CD4-positive, alpha-beta T cell (primary cell): ENCODE data around the gene RGS17. TPM values are rescaled to one million over a fixed set of nuclear protein-coding genes. Genes with fewer than 3 reads are reported as not detected.

Source experiments
- ATAC-seq: fragments of 200-7000 bp; cut with Tn5 transposase; one replicate; pipeline ENCODE4 v1.10.0; 2022; ENCODE audit warnings: mild to moderate bottlenecking; ENCODE audit not compliant: poor library complexity
- CTCF ChIA-PET: fragments of 350-600 bp; sonication (Branson Sonifier 250); formaldehyde crosslinking; loops from one replicate; lab custom pipeline; 2021; ENCODE audit warnings: antibody characterized with exemption, inconsistent platforms; lab: Charles Lee
- POLR2A ChIA-PET: fragments of 350-600 bp; sonication (Branson Sonifier 250); formaldehyde crosslinking; loops from one replicate; lab custom pipeline; 2021; ENCODE audit warnings: antibody characterized with exemption, inconsistent platforms; lab: Charles Lee
- DNase-seq, 14 experiments: peaks; one replicate each; pipeline ENCODE4 v3.0.0-alpha.2; 2013 to 2020; ENCODE audit warnings: mixed read lengths in 2 of 14
- H3K27ac ChIP-seq, 2 donors: one replicate each; pipeline versions ENCODE4 v1.5.1 to v1.7.0; 2013; ENCODE audit warnings: low read length in 2 of 2, low read depth in 1 of 2, mild to moderate bottlenecking in 1 of 2
- H3K27me3 ChIP-seq, 2 experiments: 1 replicate in 1 of 2; 2 replicates in 1 of 2; pipeline versions ENCODE4 v1.6.1 to v1.7.0; 2013; ENCODE audit warnings: low read length in 2 of 2, control low read depth in 1 of 2, mild to moderate bottlenecking in 1 of 2, moderate library complexity in 1 of 2; ENCODE audit not compliant: insufficient read depth in 2 of 2, control insufficient read depth in 1 of 2
- H3K36me3 ChIP-seq: one replicate; pipeline ENCODE4 v1.6.1; 2013; ENCODE audit warnings: low read length, control low read depth; ENCODE audit not compliant: insufficient read depth
- H3K4me1 ChIP-seq: one replicate; pipeline ENCODE4 v1.6.1; 2013; ENCODE audit warnings: low read length, control low read depth; ENCODE audit not compliant: insufficient read depth
- H3K4me3 ChIP-seq: one replicate; pipeline ENCODE4 v1.5.1; 2013; ENCODE audit warnings: mild to moderate bottlenecking, low read length, moderate library complexity
- H3K9me3 ChIP-seq, 2 experiments: 1 replicate in 1 of 2; 2 replicates in 1 of 2; pipeline versions ENCODE4 v1.6.1 to v1.7.0; 2013; ENCODE audit warnings: low read length in 2 of 2, mild to moderate bottlenecking in 2 of 2, control low read depth in 1 of 2, moderate library complexity in 1 of 2; ENCODE audit not compliant: control insufficient read depth in 1 of 2, insufficient read depth in 1 of 2
- H3K27ac Mint-ChIP-seq: one replicate; pipeline ENCODE4 v1.8.0; 2020; ENCODE audit warnings: mixed read lengths
- H3K27me3 Mint-ChIP-seq: one replicate; pipeline ENCODE4 v1.8.0; 2021; ENCODE audit warnings: mixed read lengths
- H3K36me3 Mint-ChIP-seq: one replicate; pipeline ENCODE4 v1.8.0; 2021; ENCODE audit warnings: low read depth, mixed read lengths
- H3K4me1 Mint-ChIP-seq: one replicate; pipeline ENCODE4 v1.8.0; 2021; ENCODE audit warnings: low read depth, mixed read lengths
- H3K4me3 Mint-ChIP-seq: one replicate; pipeline ENCODE4 v1.8.0; 2020; ENCODE audit warnings: mild to moderate bottlenecking, mixed read lengths
- H3K9me3 Mint-ChIP-seq: one replicate; pipeline ENCODE4 v1.8.0; 2020; ENCODE audit warnings: mixed read lengths
- intact Hi-C, 2 experiments: fragments of 100-400 bp; cut with DNase I in 1 of 2; cut with micrococcal nuclease in 1 of 2; formaldehyde crosslinking; loops; one replicate each; pipeline versions ENCODE4 v1.15.1 to v1.9.0; 2023 to 2025; cut with DNase I, micrococcal nuclease
- total RNA-seq, 174 experiments: library from RNA in 2 of 174; stranded (reverse) in 2 of 174; gene quantifications; one replicate each; pipeline ENCODE4 v1.2.3 and lab custom pipeline; 2021 to 2026
- TF ChIP-seq, protein P1 (sequence below): fragments of 200-600 bp; IDR thresholded peaks from one replicate; pipeline ENCODE4 v1.8.0; 2022; ENCODE audit warnings: antibody characterized with exemption, mild to moderate bottlenecking

The RGS17 gene
- total RNA-seq, 2 experiments from 2014 or later, result not detected

DNA sequence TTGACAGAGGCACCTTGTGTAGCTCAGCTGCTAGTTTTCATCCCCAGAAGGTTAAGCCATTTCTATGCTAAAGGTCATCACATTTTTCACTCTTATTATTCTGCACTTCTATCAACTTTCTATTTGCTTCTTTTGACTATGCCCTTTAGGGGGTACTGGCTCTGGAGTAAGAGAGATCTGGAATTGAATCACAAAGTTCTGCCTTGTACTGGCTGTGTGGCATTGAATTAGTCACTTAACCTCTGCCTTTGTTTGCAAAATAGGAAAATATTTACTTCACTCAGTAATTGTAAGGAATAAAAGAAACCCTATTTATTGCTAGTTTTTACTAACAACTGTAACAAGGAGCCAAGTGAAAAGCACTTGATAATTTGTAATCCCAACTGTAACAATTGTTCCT lies 71.8 kb downstream of the RGS17 start:
- no peak for ATAC-seq
- H3K27ac Mint-ChIP-seq, result no peak overlapping the region
- H3K9me3 ChIP-seq, result peaks cover 0 to 6% of the 10 kb centered on the region in 2 experiments
- intact Hi-C loops, result no loop called here
- no peak overlapping the region for H3K4me3 ChIP-seq
- no peaks in the 10 kb centered on the region for H3K4me1 ChIP-seq
- no peaks in the 10 kb centered on the region for H3K4me1 Mint-ChIP-seq
- ChIA-PET POLR2A (no interaction called here), CTCF (no interaction called here)
- H3K27me3 Mint-ChIP-seq, result peaks cover 56% of the 10 kb centered on the region
- no peaks in the 10 kb centered on the region for H3K36me3 Mint-ChIP-seq
- H3K27me3 ChIP-seq, result peaks cover 0 to 9% of the 10 kb centered on the region in 2 experiments
- H3K9me3 Mint-ChIP-seq, result peaks cover 5% of the 10 kb centered on the region
- TF ChIP-seq, protein P1, sequence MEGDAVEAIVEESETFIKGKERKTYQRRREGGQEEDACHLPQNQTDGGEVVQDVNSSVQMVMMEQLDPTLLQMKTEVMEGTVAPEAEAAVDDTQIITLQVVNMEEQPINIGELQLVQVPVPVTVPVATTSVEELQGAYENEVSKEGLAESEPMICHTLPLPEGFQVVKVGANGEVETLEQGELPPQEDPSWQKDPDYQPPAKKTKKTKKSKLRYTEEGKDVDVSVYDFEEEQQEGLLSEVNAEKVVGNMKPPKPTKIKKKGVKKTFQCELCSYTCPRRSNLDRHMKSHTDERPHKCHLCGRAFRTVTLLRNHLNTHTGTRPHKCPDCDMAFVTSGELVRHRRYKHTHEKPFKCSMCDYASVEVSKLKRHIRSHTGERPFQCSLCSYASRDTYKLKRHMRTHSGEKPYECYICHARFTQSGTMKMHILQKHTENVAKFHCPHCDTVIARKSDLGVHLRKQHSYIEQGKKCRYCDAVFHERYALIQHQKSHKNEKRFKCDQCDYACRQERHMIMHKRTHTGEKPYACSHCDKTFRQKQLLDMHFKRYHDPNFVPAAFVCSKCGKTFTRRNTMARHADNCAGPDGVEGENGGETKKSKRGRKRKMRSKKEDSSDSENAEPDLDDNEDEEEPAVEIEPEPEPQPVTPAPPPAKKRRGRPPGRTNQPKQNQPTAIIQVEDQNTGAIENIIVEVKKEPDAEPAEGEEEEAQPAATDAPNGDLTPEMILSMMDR, result no peak
- no peak for DNase-seq
- H3K4me3 Mint-ChIP-seq, result no peak overlapping the region
- H3K36me3 ChIP-seq, result no peaks in the 10 kb centered on the region
- no peak overlapping the region for H3K27ac ChIP-seq

DNA sequence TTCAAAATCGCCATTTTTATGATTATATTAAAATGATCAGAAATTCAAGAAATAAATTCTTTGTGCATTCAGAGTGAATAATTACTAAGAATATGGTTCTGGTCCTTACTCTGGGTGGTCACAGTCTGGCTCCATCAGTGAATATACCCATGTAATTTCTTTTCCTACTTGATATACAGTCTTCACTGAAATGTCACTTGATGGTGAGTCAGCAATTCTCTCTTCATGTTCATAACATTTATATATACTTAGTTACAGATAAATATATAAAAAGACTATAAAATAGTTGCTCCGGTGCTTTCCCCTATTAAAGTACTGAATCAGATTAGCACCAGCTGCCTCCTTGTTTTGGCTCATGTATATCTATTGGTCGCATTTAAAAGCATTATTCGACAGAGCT lies 72.2 kb downstream of the RGS17 start:
- Mint-ChIP-seq H3K36me3 (no peaks in the 10 kb centered on the region), H3K27me3 (peaks cover 55% of the 10 kb centered on the region), H3K27ac (no peak overlapping the region), H3K9me3 (peaks cover 5% of the 10 kb centered on the region), H3K4me3 (no peak overlapping the region), H3K4me1 (no peaks in the 10 kb centered on the region)
- peaks cover 0 to 9% of the 10 kb centered on the region in 2 experiments for H3K27me3 ChIP-seq
- H3K27ac ChIP-seq, result no peak overlapping the region
- no peaks in the 10 kb centered on the region for H3K4me1 ChIP-seq
- no peak overlapping the region for H3K4me3 ChIP-seq
- H3K36me3 ChIP-seq, result no peaks in the 10 kb centered on the region
- DNase-seq (no peak), ATAC-seq (no peak)
- ChIA-PET CTCF (no interaction called here), POLR2A (no interaction called here)
- peaks cover 0 to 6% of the 10 kb centered on the region in 2 experiments for H3K9me3 ChIP-seq
- TF ChIP-seq, protein P1, result no peak
- intact Hi-C loops, result no loop called here

DNA sequence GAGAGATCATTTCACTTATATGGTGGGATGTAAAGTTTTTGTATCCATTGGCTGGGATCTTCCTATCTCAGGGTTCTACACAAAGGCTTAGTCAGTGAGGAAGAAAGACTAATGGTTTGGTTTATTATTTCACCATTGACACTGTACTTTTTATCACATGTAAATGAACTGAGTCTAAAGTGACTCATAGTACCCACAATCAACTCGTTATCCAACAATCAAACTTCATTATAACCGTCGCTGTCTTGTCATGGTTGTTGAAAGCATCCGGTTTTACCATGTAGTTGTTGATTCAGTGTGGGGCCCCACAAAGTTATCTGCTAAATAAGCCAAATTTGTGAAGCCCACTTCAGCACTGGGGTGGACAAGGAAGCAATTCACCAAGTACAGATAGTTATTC lies 72.8 kb downstream of the RGS17 start:
- H3K36me3 Mint-ChIP-seq, result no peaks in the 10 kb centered on the region
- no peak overlapping the region for H3K27ac Mint-ChIP-seq
- Histone ChIP-seq H3K36me3 (no peaks in the 10 kb centered on the region), H3K27me3 (peaks cover 0 to 9% of the 10 kb centered on the region in 2 experiments), H3K4me1 (no peaks in the 10 kb centered on the region), H3K9me3 (peaks cover 0 to 6% of the 10 kb centered on the region in 2 experiments), H3K27ac (no peak overlapping the region), H3K4me3 (no peak overlapping the region)
- DNase-seq (no peak), ATAC-seq (no peak)
- intact Hi-C loops, result no loop called here
- H3K4me3 Mint-ChIP-seq, result no peak overlapping the region
- H3K4me1 Mint-ChIP-seq, result no peaks in the 10 kb centered on the region
- peaks cover 3% of the 10 kb centered on the region for H3K9me3 Mint-ChIP-seq
- POLR2A ChIA-PET, result no interaction called here
- CTCF ChIA-PET, result no interaction called here
- TF ChIP-seq, protein P1, result no peak
- peaks cover 51% of the 10 kb centered on the region for H3K27me3 Mint-ChIP-seq
